H1 (cell line): ENCODE measurements around the gene VN1R5. TPM values are rescaled to one million over a fixed set of nuclear protein-coding genes. Genes with fewer than 3 reads are reported as not detected.

Source experiments
- CTCF ChIA-PET: fragments of 300-600 bp; sonication (Branson Sonifier 250); formaldehyde crosslinking; loops from one replicate; lab custom pipeline; 2021; ENCODE audit not compliant: partially characterized antibody; lab: Charles Lee
- POLR2A ChIA-PET: fragments of 300-600 bp; sonication (Branson Sonifier 250); formaldehyde crosslinking; loops from one replicate; lab custom pipeline; 2021; ENCODE audit warnings: inconsistent platforms; ENCODE audit not compliant: partially characterized antibody; lab: Charles Lee
- DNase-seq, 2 experiments: peaks; one replicate each; pipeline versions ENCODE4 v3.0.0 to v3.0.0-alpha.2; 2010 to 2022; ENCODE audit warnings: low spot score in 2 of 2, low read depth in 1 of 2, mixed read lengths in 1 of 2
- FAIRE-seq: peaks from 2 replicates; lab custom pipeline; 2011; peaks lifted over from hg19 to GRCh38; lab: Jason Lieb, UNC
- H2AFZ ChIP-seq: 2 replicates; pipeline ENCODE4 v1.8.1; 2012; ENCODE audit warnings: low read length, inconsistent platforms
- H2AK5ac ChIP-seq: 2 replicates; pipeline ENCODE4 v1.6.1; 2013; ENCODE audit warnings: low read depth, low read length
- H2BK120ac ChIP-seq: replicated peaks from 2 replicates; pipeline ENCODE3; 2013; ENCODE audit warnings: low read depth, low read length, inconsistent platforms
- H2BK12ac ChIP-seq: 2 replicates; pipeline ENCODE4 v1.6.1; 2013; ENCODE audit warnings: low read depth, low read length
- H2BK15ac ChIP-seq: 2 replicates; pipeline ENCODE4 v1.6.1; 2013; ENCODE audit warnings: low read length
- H2BK20ac ChIP-seq: 2 replicates; pipeline ENCODE4 v1.6.1; 2013; ENCODE audit warnings: low read length
- H2BK5ac ChIP-seq: 2 replicates; pipeline ENCODE4 v1.6.1; 2013; ENCODE audit warnings: low read depth, low read length
- H3K14ac ChIP-seq: 2 replicates; pipeline ENCODE4 v1.6.1; 2013; ENCODE audit warnings: inconsistent platforms; ENCODE audit not compliant: insufficient read length
- H3K18ac ChIP-seq: 2 replicates; pipeline ENCODE4 v1.6.1; 2013; ENCODE audit warnings: low read length; ENCODE audit errors: extremely low read depth
- H3K23ac ChIP-seq: 2 replicates; pipeline ENCODE4 v1.6.1; 2013; ENCODE audit warnings: inconsistent platforms; ENCODE audit not compliant: insufficient read length
- H3K23me2 ChIP-seq: 2 replicates; pipeline ENCODE4 v1.6.1; 2013; ENCODE audit warnings: low read depth, low read length
- H3K27ac ChIP-seq: 2 replicates; pipeline ENCODE4 v1.6.1; 2011; ENCODE audit warnings: low read depth, low read length, inconsistent platforms
- H3K27me3 ChIP-seq, 4 experiments: replicated peaks in 1 of 4; 1 replicate in 1 of 4; 2 replicates in 3 of 4; pipeline versions ENCODE4 v1.6.1 to v1.8.1; 2011 to 2013; ENCODE audit warnings: low read length in 3 of 4, mild to moderate bottlenecking in 3 of 4, inconsistent platforms in 2 of 4, mixed read lengths in 2 of 4, moderate library complexity in 1 of 4; ENCODE audit not compliant: control insufficient read depth in 3 of 4, insufficient read depth in 3 of 4; ENCODE audit errors: extremely low read depth in 1 of 4
- H3K36me3 ChIP-seq, 4 experiments: 2 replicates each; pipeline versions ENCODE4 v1.6.1 to v1.8.1; 2011 to 2013; ENCODE audit warnings: mild to moderate bottlenecking in 4 of 4, low read length in 3 of 4, moderate library complexity in 2 of 4, control low read depth in 1 of 4, inconsistent platforms in 1 of 4; ENCODE audit not compliant: insufficient read depth in 4 of 4, control insufficient read depth in 2 of 4
- H3K4ac ChIP-seq: replicated peaks from 2 replicates; pipeline ENCODE3; 2013; ENCODE audit warnings: low read length, low read depth, mixed read lengths, inconsistent platforms; ENCODE audit not compliant: insufficient read length
- H3K4me1 ChIP-seq, 4 experiments: replicated peaks in 1 of 4; 1 replicate in 1 of 4; 2 replicates in 3 of 4; pipeline versions ENCODE4 v1.6.1 to v1.8.1; 2011 to 2013; ENCODE audit warnings: low read length in 3 of 4, inconsistent platforms in 2 of 4, mixed read lengths in 1 of 4; ENCODE audit not compliant: insufficient read depth in 4 of 4, control insufficient read depth in 3 of 4
- H3K4me2 ChIP-seq, 2 experiments: 2 replicates each; pipeline versions ENCODE4 v1.6.1 to v1.8.1; 2011 to 2013; ENCODE audit warnings: low read depth in 2 of 2, low read length in 2 of 2, control low read depth in 1 of 2, inconsistent platforms in 1 of 2, mild to moderate bottlenecking in 1 of 2; ENCODE audit not compliant: insufficient read depth in 1 of 2
- H3K4me3 ChIP-seq, 4 experiments: fragments of 200-600, 300-600 bp in 1 of 4; sonication (generic), shearing (Covaris generic), sonication (Bioruptor Twin) in 1 of 4; 2 replicates each; pipeline versions ENCODE4 v1.5.1 to v1.8.1; 2011 to 2016; ENCODE audit warnings: low read length in 4 of 4, low read depth in 3 of 4, control low read depth in 2 of 4, inconsistent platforms in 2 of 4, mild to moderate bottlenecking in 2 of 4, mixed read lengths in 1 of 4, moderate library complexity in 1 of 4; ENCODE audit not compliant: insufficient read depth in 2 of 4; ENCODE audit errors: extremely low read depth in 1 of 4
- H3K56ac ChIP-seq: replicated peaks from 2 replicates; pipeline ENCODE3; 2013; ENCODE audit warnings: low read depth, mild to moderate bottlenecking, mixed read lengths, low read length, inconsistent platforms; ENCODE audit not compliant: insufficient read length
- H3K79me1 ChIP-seq: 2 replicates; pipeline ENCODE4 v1.6.1; 2013; ENCODE audit warnings: low read depth, low read length, control low read depth
- H3K79me2 ChIP-seq, 2 experiments: 2 replicates each; pipeline versions ENCODE4 v1.6.1 to v1.8.1; 2012 to 2013; ENCODE audit warnings: low read length in 2 of 2, mild to moderate bottlenecking in 2 of 2, inconsistent platforms in 1 of 2; ENCODE audit not compliant: insufficient read depth in 2 of 2, control insufficient read depth in 1 of 2
- H3K9ac ChIP-seq, 4 experiments: replicated peaks in 1 of 4; 1 replicate in 1 of 4; 2 replicates in 3 of 4; pipeline versions ENCODE4 v1.6.1 to v1.8.1; 2011 to 2013; ENCODE audit warnings: low read depth in 3 of 4, low read length in 3 of 4, control low read depth in 2 of 4, mild to moderate bottlenecking in 2 of 4, moderate library complexity in 2 of 4, inconsistent platforms in 1 of 4; ENCODE audit errors: extremely low read depth in 1 of 4
- H3K9me3 ChIP-seq, 2 experiments: 2 replicates each; pipeline versions ENCODE4 v1.6.1 to v1.8.1; 2012 to 2013; ENCODE audit warnings: mild to moderate bottlenecking in 2 of 2, moderate library complexity in 2 of 2, control low read depth in 1 of 2, inconsistent platforms in 1 of 2, low read depth in 1 of 2, low read length in 1 of 2, mixed read lengths in 1 of 2; ENCODE audit not compliant: insufficient read depth in 2 of 2
- H4K20me1 ChIP-seq, 2 experiments: replicated peaks in 1 of 2; 2 replicates each; pipeline versions ENCODE3 to v1.8.1; 2011 to 2013; ENCODE audit warnings: inconsistent platforms in 2 of 2, low read length in 2 of 2, mild to moderate bottlenecking in 1 of 2; ENCODE audit not compliant: insufficient read depth in 2 of 2, control insufficient read depth in 1 of 2
- H4K5ac ChIP-seq: 2 replicates; pipeline ENCODE4 v1.6.1; 2013; ENCODE audit warnings: low read length, low read depth, mixed read lengths, inconsistent platforms; ENCODE audit not compliant: insufficient read length
- H4K8ac ChIP-seq: 2 replicates; pipeline ENCODE4 v1.8.0; 2013; ENCODE audit warnings: mild to moderate bottlenecking, moderate library complexity, low read length, inconsistent platforms; ENCODE audit not compliant: insufficient read depth; ENCODE audit errors: extremely low read depth
- H4K91ac ChIP-seq: replicated peaks from 2 replicates; pipeline ENCODE3; 2013; ENCODE audit warnings: low read length, mixed read lengths, inconsistent platforms; ENCODE audit not compliant: insufficient read length
- CREB1 ChIP-seq: IDR thresholded peaks from 2 replicates; pipeline ENCODE4 v1.6.1; 2012; ENCODE audit warnings: inconsistent platforms
- CTBP2 ChIP-seq: IDR thresholded peaks from 2 replicates; pipeline ENCODE4 v1.7.0; 2011; ENCODE audit warnings: borderline replicate concordance, mild to moderate bottlenecking, moderate library complexity, mixed read lengths, low read length; ENCODE audit not compliant: insufficient read depth, insufficient read length
- EGR1 ChIP-seq: IDR thresholded peaks from 2 replicates; pipeline ENCODE4 v1.6.1; 2011; ENCODE audit warnings: low read depth, low read length, borderline replicate concordance
- FOSL1 ChIP-seq: IDR thresholded peaks from 2 replicates; pipeline ENCODE4 v1.6.1; 2011; ENCODE audit warnings: mild to moderate bottlenecking, low read depth, low read length, moderate library complexity; ENCODE audit not compliant: insufficient read depth
- POLR2A ChIP-seq, 2 experiments: IDR thresholded peaks; 1 replicate in 1 of 2; 2 replicates in 1 of 2; pipeline ENCODE4 v1.6.1; 2011; ENCODE audit warnings: low read depth in 2 of 2, low read length in 2 of 2, mild to moderate bottlenecking in 2 of 2; ENCODE audit errors: control extremely low read depth in 1 of 2
- RFX5 ChIP-seq: IDR thresholded peaks from 2 replicates; pipeline ENCODE4 v1.6.1; 2011; ENCODE audit warnings: low read depth, low read length, improper control_type of control experiment, borderline replicate concordance
- RXRA ChIP-seq: IDR thresholded peaks from 2 replicates; pipeline ENCODE4 v1.6.1; 2011; ENCODE audit warnings: low read depth, mild to moderate bottlenecking, low read length, moderate library complexity; ENCODE audit not compliant: insufficient read depth
- SP1 ChIP-seq: IDR thresholded peaks from 2 replicates; pipeline ENCODE4 v1.6.1; 2011; ENCODE audit warnings: low read depth, low read length
- SUZ12 ChIP-seq: fragments of 200-600 bp; sonication (generic); IDR thresholded peaks from 2 replicates; pipeline ENCODE4 v1.6.1; 2012; ENCODE audit warnings: mild to moderate bottlenecking, inconsistent platforms, low read length, moderate library complexity, mixed read lengths
- TCF12 ChIP-seq: IDR thresholded peaks from 2 replicates; pipeline ENCODE4 v1.6.1; 2011; ENCODE audit warnings: low read depth, mild to moderate bottlenecking, low read length
- WGBS, 2 experiments: shearing (Covaris generic) in 1 of 2; methylation state at CpG; one replicate each; pipeline versions ENCODE4 v1.1.6 to v1.1.7; 2013 to 2015; ENCODE audit warnings: low lambda C conversion rate in 2 of 2, mixed read lengths in 2 of 2, inconsistent platforms in 1 of 2, low coverage in 1 of 2, missing lambda C conversion rate in 1 of 2; ENCODE audit not compliant: insufficient replicate concordance in 2 of 2, insufficient coverage in 1 of 2, insufficient read length in 1 of 2; ENCODE audit errors: extremely low coverage in 1 of 2, missing lambda C conversion rate in 1 of 2; 5-methylcytosine and 5-hydroxymethylcytosine counted together
- polyA plus RNA-seq, 7 experiments: library from polyadenylated mRNA; depleted of rRNA in 3 of 7; stranded (reverse) in 5 of 7; unstranded in 2 of 7; fragments of >200 nt in 5 of 7; fragments of 200-250 nt in 2 of 7; gene quantifications; 1 replicate in 5 of 7; 2 replicates in 1 of 7; 4 replicates in 1 of 7; pipeline versions ENCODE4 v1.2.1 to v1.2.3, GENCODE V29; 2011 to 2013; ENCODE audit warnings: missing spikeins in 2 of 7, mixed read lengths in 2 of 7
- total RNA-seq: library from RNA; stranded (reverse); fragmentation: NEBNext Ultra II Directional; extraction: Animal tissue kit (Norgen Biotek cat#: 25700); gene quantifications from 2 replicates; pipeline ENCODE4 v1.2.1, GENCODE V29; 2021

Gene VN1R5
- total and polyA plus RNA-seq, 2 of the 8 experiments (the other 6 are each of a cell fraction or from before 2014, with no cell fraction given), result not detected

DNA sequence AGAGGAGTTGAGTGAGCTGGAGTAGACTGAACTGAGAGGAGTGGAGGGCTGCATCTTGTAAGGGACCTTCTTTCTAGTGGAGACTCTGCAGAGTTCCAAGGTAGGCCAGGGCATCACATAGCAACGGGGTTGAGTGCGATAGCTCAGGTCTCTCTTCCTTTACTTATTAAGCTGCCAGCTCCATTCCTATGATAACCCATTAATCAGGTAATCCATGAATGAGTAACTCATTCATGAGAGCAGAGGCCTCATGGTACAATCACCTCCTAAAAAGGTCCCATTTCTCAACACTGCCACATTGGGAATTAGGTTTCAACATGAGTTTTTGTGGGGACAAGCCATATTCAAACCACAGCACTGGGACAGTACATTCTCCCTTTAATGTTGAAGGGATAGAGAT lies 21.3 kb downstream of the VN1R5 start:
- H3K9me3 ChIP-seq, result no peaks in the 10 kb centered on the region
- peaks cover 0 to 3% (median 1%) of the 10 kb centered on the region in 4 experiments; a peak in 3 of 7 replicates for H3K4me1 ChIP-seq
- H3K27me3 ChIP-seq, result no peaks in the 10 kb centered on the region
- no peak overlapping the region for H2BK12ac ChIP-seq
- no peak overlapping the region for H4K91ac ChIP-seq
- ChIA-PET POLR2A (interaction anchor here (0.8 kb wide), 1 partner anchor 16 kb away, joined by 3 read pairs; no protein-coding TSS in a partner anchor), CTCF (interaction anchor here (1.0 kb wide), 1 partner anchor 9 kb away, joined by 3 read pairs; no protein-coding TSS in a partner anchor)
- H2BK20ac ChIP-seq, result no peak overlapping the region
- no peak overlapping the region for H3K27ac ChIP-seq
- no peaks in the 10 kb centered on the region for H3K79me1 ChIP-seq
- H2BK15ac ChIP-seq, result no peak overlapping the region
- H4K5ac ChIP-seq, result no peak overlapping the region
- no peak overlapping the region for H3K4ac ChIP-seq
- no peak overlapping the region for H3K4me3 ChIP-seq
- no peak overlapping the region for H3K23ac ChIP-seq
- no peak overlapping the region for H2AK5ac ChIP-seq
- H3K14ac ChIP-seq, result no peak overlapping the region
- H3K36me3 ChIP-seq, result no peaks in the 10 kb centered on the region
- 89% methylated on average over 2 of the region's 2 CpGs; no CpG with 5 or more reads in 1 of the 2 experiments for WGBS, 2 experiments
- H3K79me2 ChIP-seq, result no peaks in the 10 kb centered on the region
- no peak overlapping the region for H3K18ac ChIP-seq
- H2AFZ ChIP-seq, result no peak overlapping the region
- no peak for FAIRE-seq
- no peak for DNase-seq
- no peaks in the 10 kb centered on the region; the same call in 1 of the 2 replicates for H3K23me2 ChIP-seq
- no peak overlapping the region for H2BK120ac ChIP-seq
- H4K20me1 ChIP-seq, result peaks cover 0 to 2% of the 10 kb centered on the region in 2 experiments
- no peak overlapping the region for H2BK5ac ChIP-seq
- H4K8ac ChIP-seq, result no peak overlapping the region
- no peak overlapping the region for H3K56ac ChIP-seq
- no peak overlapping the region for H3K4me2 ChIP-seq
- H3K9ac ChIP-seq, result no peak overlapping the region
- TF ChIP-seq CREB1 (no peak), SUZ12 (no peak), TCF12 (no peak), SP1 (no peak), CTBP2 (no peak), RFX5 (no peak), EGR1 (no peak), FOSL1 (no peak), POLR2A (IDR thresholded peaks at IDR 0.05; ENCODE audit: control extremely low read depth in 1 of 2, low read depth in 2 of 2, low read length in 2 of 2) (no peak), RXRA (no peak)
